GM12872 (cell line): ENCODE measurements around the gene RPL38.

Experiments used
- TF ChIP-seq, protein P1 (sequence below): IDR thresholded peaks from 3 replicates; pipeline ENCODE4 v1.5.1; 2011; ENCODE audit warnings: low read depth, mild to moderate bottlenecking, low read length, moderate library complexity; ENCODE audit not compliant: insufficient read depth

RPL38 gene

GRCh38 chr17:74160656-74161502, 42.6 kb upstream of the RPL38 start:
- TF ChIP-seq, protein P1, sequence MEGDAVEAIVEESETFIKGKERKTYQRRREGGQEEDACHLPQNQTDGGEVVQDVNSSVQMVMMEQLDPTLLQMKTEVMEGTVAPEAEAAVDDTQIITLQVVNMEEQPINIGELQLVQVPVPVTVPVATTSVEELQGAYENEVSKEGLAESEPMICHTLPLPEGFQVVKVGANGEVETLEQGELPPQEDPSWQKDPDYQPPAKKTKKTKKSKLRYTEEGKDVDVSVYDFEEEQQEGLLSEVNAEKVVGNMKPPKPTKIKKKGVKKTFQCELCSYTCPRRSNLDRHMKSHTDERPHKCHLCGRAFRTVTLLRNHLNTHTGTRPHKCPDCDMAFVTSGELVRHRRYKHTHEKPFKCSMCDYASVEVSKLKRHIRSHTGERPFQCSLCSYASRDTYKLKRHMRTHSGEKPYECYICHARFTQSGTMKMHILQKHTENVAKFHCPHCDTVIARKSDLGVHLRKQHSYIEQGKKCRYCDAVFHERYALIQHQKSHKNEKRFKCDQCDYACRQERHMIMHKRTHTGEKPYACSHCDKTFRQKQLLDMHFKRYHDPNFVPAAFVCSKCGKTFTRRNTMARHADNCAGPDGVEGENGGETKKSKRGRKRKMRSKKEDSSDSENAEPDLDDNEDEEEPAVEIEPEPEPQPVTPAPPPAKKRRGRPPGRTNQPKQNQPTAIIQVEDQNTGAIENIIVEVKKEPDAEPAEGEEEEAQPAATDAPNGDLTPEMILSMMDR = no peak

GRCh38 chr17:74161503-74161875, 42.0 kb upstream of the RPL38 start:
- TF ChIP-seq, protein P1 = no peak

- TF ChIP-seq, protein P1 = no peak
These were observed 40.1 kb upstream of the RPL38 start for GRCh38 chr17:74163271-74163821.

DNA sequence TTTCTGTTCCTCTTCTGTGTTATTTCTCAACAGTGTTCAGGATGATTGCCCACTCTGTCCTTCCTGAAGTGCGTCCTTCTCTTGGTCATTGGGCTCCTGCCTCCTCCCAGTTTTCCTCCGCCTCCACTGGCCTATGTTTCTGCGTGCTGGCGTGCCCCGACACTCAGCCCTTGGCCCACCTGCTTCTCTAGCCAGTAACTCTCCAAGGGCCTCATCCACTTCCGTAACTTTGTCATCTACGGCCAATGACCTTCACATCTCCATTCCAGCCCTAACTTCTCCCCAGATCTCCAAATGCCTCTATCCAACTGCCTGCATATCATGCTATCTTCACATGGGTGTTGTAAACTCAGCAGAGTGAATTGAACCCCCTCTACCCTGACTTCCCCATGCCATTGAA, 39.6 kb upstream of the RPL38 start:
- TF ChIP-seq, protein P1 = no peak

GRCh38 chr17:74164446-74165045, 38.9 kb upstream of the RPL38 start:
- TF ChIP-seq, protein P1 = no peak

- TF ChIP-seq, protein P1 = no peak
These were observed 37.6 kb upstream of the RPL38 start for GRCh38 chr17:74165797-74166365.

DNA sequence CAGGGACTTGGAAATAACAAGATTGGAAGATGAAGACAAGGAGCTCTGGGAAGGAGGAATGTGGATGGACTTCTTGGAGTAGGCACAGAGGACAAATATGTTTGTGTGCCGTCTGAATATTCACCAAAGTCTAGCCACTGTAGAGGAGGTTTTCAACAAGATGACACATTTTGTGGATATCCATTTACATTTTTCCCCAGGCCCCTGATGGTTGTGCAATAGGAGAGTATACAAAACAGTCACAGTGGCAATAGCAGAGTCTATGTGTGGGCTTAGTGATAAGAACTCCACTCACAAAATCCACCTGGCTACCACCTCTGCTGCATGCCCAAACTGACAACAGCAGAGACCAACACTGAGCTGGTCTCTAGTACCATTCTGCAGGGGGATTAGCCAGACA, 32.6 kb upstream of the RPL38 start:
- TF ChIP-seq, protein P1 = no peak
